DMS153 treated with DMSO at 0.1 percent for 48 hours (cell line): ENCODE data around the gene RBP3.
A peak's percentile ranks its signal among the peaks of the same experiment; 100 is the strongest.
"Not testable (repeated sequence)": the region's sequence is repeated elsewhere in the genome, so short reads cannot be mapped to it uniquely, and the experiment has no call there.

Experiments used
- DNase-seq: peaks from one replicate; lab custom pipeline; 2025; ENCODE audit not compliant: unreplicated experiment; lab: John Stamatoyannopoulos, UW

RBP3 gene

GRCh38 chr10:47370015-47370767 is 22.0 kb downstream of the RBP3 start:
- DNase-seq = no peak

- DNase-seq = no peak
Measured at GRCh38 chr10:47370878-47371277, 22.7 kb downstream of the RBP3 start.

GRCh38 chr10:47371629-47372485 is 23.7 kb downstream of the RBP3 start:
- DNase-seq = no peak

- no peak for DNase-seq
Measured at GRCh38 chr10:47372726-47373125, 24.6 kb downstream of the RBP3 start.

DNA sequence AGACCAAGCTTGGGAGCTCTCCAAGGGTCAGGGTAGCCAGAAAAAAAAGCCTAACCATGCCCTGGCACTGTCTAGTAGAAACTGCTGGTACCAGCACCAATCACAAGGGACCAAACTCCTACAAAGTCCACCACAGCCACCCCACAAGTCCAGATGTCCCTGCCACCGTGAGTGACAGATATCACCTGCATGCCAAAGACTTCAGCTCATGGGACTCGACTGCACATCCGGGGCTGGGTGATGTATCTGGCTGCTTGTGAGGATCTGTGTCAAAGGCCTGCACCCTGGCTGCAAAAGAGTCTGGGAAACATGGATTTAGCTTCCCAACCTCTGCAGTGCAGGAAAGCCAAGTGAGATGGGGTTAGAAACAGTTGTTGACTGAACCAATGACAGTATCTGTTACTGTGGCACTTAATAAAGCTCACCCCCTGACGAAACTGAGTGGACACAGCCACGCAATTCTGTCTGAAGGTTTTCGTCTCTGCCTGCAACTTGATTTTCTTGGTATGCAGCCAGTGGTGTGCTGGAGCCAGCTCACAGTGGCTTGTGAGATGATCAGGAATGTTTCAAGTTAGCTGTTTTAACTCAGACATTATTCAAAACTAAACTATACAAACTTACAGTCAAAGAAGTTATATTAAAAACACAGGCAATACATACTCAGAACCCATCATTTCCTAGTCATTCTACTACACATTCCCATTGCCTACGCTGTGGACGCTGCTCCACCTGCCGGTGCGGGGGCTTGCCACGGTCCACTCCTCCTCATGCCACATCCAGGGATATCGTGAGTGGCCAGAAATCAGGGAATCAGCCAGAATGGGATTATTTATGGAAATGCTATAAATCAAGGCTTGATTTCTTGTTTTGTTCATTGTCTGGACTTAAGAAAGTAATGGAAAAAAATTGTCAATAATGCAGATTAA is 26.7 kb downstream of the RBP3 start:
- DNase-seq = no peak

- DNase-seq = no peak
Measured at GRCh38 chr10:47376522-47377220, 28.5 kb downstream of the RBP3 start.

- no peak for DNase-seq
Measured at GRCh38 chr10:47378183-47378510, 30.0 kb downstream of the RBP3 start.

GRCh38 chr10:47378606-47379444 is 30.7 kb downstream of the RBP3 start:
- DNase-seq = no peak

DNA sequence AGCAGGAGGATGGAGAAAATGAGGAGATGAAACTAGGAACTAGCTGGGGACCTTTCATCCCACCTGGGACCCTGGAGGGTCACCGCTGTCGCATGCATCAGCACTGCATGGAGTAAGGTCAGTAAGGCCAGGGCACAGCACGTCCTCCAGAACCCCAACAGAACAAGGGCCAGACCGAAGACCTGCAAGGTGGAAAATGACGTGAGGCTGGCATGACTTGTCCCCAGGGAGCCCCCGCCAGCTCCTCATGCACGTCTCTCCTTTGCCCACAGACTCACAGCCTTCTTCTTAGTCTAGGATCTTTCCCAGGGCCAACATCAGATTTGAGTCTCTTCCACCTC is 31.3 kb downstream of the RBP3 start:
- no peak for DNase-seq

- DNase-seq = no peak
Measured at GRCh38 chr10:47379901-47380300, 31.7 kb downstream of the RBP3 start.

DNA sequence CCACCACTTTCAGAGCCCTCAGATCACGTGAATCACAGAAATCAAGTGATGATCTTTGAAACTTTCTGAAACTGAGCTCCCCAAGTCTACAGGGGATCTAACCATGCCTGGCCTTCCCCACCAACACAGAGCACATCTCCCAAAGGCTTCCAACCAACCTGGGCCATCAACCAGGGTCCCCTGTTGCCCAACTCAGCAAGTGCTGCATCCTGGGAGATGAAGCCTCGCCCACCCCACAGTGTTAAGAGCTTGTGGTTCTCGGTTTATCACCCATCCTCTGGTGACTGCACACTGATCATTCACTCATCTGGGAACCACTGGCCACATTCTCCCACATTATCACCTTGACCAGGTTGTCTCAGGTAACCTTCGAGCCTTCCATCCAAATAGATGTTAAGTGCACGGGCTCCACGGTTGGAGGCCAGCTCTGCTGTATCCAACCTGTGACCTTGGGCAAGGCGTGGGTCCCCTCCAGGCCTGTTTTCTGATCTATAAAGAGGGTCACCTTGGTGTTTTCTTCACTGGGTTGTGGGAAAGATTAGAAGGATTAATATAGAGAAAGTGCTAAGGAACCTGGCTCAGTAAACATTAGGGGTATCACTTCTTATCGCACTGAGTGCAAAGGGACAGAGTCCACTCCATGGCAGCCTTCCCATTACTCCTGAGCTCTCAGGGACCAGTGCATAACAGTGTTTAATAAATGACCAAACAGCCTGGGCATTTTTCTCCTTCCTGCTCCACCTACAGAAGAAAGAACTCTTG is 32.4 kb downstream of the RBP3 start:
- DNase-seq = no peak

DNA sequence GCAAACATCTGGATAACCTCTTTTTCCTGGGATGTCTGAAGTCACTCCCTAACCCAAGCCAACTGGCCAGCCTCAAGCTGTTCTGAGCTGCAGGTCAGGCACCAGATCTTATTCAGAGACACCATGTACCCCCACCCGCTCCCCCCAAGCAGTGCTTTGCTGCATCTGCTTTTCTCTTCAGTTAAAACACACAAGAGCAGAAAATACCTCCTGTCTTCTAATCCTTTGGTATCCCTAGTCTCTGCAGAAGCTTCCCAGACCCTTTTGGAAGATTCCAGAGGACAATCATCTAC is 32.9 kb downstream of the RBP3 start:
- no peak for DNase-seq

GRCh38 chr10:47381427-47382379 is 33.5 kb downstream of the RBP3 start:
- DNase-seq = no peak

DNA sequence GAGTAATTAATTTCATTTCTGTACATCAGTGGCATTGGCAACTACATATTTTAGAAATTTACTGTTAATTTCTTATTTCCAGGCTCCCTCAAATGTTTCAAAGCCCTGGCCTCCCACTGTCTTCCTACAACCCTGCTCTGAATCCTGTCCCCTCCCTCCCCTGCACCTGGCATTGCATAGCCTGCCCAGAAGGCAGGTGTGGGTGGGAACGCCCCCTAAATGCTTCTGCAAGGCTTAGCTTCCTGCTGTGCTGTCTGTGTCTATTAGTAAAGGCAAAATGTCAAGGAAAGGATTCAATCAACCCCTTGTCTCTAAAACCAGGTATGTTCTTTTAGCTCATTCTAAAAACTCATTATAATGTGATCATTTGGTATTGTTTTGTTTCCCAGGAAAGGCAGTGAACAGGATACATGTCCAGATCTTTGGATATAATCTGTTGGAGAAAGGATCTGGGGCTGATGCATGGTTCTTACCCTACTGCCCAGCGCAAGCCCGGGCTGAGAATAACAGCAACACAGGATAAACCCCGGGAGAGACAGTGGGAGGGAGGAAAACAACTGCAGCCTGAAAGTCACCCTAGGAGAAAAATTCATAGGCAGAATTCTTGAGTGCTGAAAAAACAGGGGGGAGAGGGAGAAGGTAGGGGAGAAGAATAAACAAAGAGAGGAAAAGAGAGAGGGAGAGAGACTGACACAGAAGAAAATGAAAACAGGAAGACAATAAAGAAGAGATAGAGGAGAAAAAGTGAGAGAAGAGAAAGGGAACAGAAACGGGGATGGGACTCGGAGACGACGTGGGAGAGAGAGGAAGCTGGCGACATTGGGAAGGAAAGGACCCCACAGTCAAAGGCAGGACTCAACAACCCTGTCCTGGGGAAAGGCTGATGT is 35.3 kb downstream of the RBP3 start:
- DNase-seq = peak; percentile 41

DNA sequence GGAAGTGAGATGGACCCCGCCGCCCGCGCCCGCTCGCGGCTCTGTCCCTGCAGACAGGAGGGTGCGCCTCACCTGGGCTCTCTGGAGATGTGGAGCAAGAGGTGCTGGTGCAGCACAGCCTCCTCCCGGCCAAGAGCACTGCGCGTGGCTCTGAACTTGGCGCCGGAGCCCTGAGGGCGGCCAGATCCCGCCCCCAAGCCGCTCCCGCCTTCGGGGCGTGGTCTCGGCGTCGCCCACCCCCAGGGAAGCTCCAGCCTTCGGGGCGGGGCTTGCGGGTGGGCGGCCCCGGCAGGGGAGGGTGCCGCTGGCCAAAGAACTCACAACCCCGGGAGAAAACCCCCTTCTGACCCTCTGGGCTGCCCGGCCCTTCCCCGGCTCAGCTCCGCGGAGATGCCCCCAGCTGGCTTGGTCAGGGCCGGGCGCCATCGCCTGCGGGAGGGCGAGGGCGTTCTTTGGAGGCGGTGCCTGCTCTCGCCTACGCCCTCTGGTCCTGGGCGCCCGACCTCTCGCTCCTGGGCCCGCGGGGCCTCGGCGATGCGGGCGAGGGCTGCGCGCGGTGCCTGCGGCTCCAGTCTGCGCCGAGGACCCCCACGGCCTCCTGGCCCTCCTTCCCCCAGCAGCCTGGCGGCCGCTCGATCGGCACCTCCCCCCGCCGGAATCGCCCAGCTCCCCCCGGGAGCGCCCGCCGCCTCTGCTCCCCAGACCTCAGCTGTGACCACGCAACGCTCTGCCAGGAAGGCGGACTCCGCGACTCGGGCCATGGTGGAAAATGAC is 36.2 kb downstream of the RBP3 start, which contains the start of gene ZNF488:
Gene ZNF488 (minus strand): TSS at position 146 of the 774 bp plus-strand sequence. CDS start 15,464 bp downstream, outside the sequence.
- peak; percentile 77 for DNase-seq

DNA sequence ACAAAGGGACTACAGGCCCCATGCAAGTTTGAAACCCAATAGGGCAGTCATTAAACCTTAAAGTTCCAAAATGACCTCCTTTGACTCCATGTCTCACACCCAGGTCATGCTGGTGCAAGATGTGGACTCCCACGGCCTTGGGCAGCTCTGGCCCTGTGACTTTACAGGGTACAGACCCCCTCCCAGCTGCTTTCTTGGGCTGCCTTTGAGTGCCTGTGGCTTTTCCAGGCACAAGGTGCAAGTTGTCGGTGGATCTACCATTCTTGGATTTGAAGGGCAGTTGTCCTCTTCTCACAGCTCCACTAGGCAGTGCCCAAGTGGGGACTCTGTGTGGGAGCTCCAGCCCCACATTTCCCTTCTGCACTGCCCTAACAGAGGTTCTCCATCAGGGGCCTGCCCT is 37.9 kb downstream of the RBP3 start:
- not testable (repeated sequence) for DNase-seq
